Activated T-helper 1 cell treated with anti-CD3 and anti-CD28 coated beads, Interleukin-2, amount 50 U/mL, for 16 hours (primary cell): ENCODE data around the gene HYCC1.
"Not testable (repeated sequence)": the region's sequence is repeated elsewhere in the genome, so short reads cannot be mapped to it uniquely, and the experiment has no call there.

Source experiments
- DNase-seq, 2 donors: peaks; one replicate each; pipeline ENCODE4 v3.0.0-alpha.2; 2020; ENCODE audit warnings: low read depth in 1 of 2, low spot score in 1 of 2

The HYCC1 gene

DNA sequence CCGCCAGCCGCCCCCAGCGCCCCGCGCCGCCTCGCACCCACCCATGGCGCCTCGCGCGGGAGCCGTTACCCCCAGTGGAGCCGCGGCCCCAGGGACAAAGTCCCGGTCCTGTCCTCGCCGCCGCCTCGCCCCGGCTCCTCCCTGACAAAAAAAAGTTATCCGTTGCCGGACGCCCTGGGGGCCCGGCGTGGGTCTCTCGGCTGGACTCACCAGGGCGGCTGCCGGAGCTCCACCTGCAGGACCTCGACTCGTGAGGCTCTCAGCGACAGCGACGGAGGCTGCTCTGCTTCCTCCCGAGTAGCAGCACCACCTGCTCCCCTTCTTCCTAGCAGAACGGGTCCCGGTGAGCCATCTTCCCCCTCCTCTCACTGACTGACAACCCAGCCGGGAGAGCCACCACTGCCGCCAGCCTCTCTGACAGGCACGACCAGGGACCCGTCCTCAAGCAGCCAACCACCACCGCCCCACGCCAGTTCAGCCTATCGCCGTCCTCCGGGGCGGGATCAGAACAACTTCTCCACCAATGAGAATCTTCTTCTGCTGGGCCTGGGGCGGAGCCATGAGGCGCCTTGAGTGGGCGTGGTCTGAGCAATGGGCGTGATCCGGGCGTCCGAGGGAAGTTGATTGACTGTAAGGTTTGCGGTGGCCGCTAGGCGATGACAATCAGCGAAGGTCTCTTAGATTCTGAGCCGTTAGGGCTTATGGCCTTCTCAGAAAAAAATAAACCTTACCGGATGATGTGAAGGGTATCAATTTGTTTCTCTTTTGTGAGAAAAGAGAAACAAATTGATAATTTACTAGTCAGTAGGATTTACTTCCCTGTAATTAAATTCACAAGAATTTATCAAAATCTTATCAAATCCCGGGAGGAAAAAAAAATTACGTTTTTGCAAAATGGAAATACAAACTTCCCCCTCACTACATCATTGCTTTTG lies at the start of gene HYCC1:
TSS of gene HYCC1 (minus strand) at position 416 of the 935 bp plus-strand sequence. CDS start 23,019 bp downstream, outside the sequence.
- peak; percentile 96 to 98 for DNase-seq

DNA sequence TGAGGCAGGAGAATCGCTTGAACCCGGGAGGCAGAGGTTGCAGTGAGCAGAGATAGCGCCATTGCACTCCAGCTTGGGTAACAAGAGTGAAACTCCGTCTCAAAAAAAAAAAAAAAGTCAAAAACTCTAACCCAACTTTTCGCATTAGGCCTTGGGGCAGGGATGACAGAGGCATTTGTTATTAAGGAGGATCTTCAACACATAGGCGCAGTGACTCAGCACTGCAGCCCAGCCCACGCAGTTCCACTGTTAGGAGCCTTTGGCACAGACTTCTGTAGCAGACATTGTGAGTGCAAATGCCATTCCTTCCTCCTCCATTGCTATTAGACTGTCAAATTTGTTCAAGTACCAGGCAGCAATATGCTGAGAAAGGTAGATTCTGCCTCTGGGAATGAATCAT lies 48.5 kb upstream of the HYCC1 start:
- no peak for DNase-seq

DNA sequence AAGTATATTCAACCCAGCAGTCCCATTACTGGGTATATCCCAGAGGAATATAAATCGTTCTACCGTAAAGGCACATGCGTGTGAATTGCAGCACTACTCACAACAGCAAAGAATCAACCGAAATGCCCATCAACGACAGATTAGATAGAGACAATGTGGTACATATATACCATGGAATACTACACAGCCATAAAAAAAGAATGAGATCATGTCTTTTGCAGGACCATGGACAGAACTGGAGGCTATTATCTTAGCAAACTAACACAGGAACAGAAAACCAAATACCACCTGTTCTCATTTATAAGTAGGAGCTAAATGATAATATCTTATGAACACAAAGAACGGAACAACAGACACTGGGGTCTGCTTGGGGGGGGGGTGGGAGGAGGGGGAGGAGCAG lies 47.4 kb upstream of the HYCC1 start:
- no peak for DNase-seq

DNA sequence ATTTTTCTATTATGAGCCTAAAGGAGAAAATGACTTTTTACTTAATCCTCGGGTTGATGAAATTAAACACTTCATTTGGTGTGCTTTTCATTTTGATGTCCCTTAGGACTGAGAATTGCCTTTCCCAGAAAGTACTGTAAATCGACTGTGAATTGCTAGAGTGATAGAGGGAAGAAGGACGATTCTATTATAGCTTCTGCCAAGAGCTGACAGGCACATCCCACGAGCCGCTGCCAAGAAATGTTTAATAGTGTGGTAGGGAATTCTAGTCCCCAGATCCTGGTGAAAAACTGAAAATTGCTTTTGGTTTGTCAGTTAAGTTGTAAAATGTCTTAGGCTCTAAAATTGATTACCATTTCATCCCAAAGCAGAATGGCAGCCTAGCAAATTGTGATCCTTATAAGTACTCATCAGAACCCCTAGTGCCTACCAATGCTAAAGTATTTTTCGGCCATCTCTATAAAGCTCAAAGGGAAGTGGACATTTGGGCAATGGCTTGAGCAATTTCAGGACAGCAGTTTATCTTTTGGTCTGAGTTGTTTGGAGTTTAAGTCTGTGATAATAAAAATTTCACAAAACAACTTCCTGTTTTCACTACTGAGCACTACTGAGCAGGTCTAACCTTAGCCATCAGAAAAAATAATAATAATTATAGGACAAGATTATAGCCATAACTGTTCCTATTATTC lies 44.6 kb upstream of the HYCC1 start:
- no peak for DNase-seq

DNA sequence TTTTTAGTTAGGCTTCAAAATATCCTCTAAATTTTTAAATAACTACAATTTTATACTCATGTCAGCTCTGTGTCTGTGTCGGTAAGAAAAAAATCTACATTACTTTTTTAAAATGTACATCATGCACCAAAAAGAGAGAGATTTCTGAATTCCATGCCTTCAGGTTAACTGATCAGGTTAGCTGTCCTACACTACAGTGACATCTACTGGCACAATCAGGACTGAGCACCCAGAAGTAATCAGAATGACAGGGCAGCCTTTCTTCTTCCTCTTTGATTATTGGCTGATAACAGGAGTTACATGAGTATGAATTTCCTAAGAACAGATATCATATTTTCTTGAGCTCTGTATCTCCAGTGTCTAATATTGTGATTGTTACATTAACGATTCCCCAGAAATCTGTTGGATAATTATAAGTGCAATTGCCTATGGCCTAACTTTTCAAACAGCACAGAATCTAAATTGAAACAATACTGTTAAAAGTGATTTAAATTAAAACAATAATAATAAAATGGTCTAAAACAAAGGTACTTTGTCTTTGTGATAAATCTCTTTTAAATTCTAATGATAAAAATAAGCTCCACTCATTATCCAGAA lies 41.8 kb upstream of the HYCC1 start:
- DNase-seq: peak in 1 of 2 donors; percentile 28

DNA sequence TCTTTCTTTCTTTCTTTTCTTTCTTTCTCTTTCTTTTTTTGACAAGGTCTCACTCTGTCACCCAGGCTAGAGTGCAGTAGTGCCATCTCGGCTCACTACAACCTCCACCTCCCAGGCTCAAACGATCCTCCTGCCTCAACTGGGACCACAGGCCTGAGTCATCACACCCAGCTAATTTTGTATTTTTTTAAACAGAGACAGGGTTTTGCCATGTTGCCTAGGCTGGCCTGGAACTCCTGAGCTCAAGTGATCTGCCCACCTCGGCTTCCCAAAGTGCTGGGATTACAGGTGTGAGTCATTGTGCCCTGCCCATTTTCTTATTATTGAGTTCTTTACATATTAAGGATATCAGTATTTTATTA lies 37.2 kb upstream of the HYCC1 start:
- not testable (repeated sequence) for DNase-seq

DNA sequence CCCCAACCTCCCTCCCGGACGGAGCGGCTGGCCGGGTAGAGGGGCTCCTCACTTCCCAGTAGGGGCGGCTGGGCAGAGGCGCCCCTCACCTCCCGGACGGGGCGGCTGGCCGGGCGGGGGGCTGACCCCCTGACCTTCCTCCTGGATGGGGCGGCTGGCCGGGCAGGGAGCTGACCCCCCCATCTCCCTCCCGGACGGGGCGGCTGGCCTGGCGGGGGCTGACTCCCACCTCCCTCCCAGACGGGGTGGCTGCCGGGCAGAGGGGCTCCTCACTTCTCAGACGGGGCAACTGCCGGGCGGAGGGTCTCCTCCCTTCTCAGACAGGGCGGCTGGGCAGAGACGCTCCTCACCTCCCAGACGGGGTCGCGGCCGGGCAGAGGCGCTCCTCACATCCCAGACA lies 32.4 kb upstream of the HYCC1 start:
- DNase-seq: not testable (repeated sequence)

DNA sequence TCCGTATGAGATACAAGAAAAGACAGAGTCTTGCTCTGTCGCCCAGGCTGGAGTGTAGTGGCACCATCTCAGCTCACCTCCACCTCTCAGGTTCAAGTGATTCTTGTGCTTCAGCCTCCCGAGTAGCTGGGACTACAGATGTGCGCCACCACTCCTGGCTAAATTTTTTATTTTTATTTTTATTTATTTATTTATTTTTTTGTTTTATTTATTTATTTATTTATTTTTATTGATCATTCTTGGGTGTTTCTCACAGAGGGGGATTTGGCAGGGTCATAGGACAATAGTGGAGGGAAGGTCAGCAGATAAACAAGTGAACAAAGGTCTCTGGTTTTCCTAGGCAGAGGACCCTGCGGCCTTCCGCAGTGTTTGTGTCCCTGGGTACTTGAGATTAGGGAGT lies 31.2 kb upstream of the HYCC1 start:
- DNase-seq: not testable (repeated sequence)

DNA sequence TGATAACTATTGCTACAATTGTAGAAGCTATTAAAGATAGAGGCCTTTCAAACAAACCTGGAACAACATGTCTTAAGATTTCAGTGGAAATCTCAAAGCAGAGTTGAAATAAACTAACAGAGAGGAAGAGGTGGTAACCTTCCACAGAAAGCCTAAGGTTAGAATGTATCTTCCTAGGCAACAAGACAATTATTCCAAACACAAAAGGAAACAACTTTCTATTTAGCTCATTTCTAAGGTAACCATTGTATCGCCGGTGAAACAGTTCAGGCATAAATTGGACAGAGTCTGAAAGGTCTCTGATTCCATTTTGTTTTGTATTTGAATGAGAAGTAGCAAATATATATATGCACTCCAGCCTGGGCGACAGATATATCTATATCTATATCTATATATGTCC lies 30.7 kb upstream of the HYCC1 start:
- DNase-seq: no peak

DNA sequence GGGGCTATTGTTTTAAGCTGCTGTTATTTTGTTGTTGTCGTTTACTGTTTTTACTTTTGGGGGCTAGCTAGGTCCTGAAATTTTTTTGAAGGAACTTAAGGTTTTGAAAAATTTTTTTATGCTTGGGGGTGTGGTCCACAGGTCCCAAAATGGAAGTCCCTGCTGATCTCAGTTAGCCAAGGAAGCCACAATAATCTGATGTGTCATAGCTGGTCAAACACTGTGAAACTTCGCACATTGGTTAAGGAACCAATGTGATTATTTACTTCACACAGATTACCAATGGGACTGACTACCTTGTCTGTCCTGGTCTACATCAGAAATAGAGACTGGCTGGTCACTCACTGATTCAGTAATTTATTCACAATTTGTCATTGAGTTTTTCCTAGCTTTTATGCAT lies 29.5 kb upstream of the HYCC1 start:
- no peak for DNase-seq

DNA sequence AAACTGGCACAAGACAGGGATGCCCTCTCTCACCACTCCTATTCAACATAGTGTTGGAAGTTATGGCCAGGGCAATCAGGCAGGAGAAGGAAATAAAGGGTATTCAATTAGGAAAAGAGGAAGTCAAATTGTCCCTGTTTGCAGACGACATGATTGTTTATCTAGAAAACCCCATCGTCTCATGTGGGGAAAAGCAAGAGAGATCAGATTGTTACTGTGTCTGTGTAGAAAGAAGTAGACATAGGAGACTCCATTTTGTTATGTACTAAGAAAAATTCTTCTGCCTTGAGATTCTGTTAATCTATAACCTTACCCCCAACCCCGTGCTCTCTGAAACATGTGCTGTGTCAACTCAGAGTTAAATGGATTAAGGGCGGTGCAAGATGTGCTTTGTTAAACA lies 25.7 kb upstream of the HYCC1 start:
- not testable (repeated sequence) for DNase-seq

DNA sequence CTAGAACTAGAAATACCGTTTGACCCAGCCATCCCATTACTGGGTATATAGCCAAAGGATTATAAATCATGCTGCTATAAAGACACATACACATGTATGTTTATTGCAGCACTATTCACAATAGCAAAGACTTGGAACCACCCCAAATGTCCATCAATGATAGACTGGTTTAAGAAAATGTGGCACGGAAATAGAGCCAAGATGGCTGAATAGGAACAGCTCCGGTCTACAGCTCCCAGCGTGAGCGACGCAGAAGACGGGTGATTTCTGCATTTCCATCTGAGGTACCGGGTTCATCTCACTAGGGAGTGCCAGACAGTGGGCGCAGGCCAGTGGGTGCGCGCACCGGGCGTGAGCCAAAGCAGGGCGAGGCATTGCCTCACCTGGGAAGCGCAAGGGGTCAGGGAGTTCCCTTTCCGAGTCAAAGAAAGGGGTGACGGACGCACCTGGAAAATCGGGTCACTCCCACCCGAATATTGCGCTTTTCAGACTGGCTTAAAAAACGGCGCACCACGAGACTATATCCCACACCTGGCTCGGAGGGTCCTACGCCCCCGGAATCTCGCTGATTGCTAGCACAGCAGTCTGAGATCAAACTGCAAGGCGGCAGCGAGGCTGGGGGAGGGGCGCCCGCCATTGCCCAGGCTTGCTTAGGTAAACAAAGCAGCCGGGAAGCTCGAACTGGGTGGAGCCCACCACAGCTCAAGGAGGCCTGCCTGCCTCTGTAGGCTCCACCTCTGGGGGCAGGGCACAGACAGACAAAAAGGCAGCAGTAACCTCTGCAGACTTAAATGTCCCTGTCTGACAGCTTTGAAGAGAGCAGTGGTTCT lies 21.8 kb upstream of the HYCC1 start:
- DNase-seq: not testable (repeated sequence)

DNA sequence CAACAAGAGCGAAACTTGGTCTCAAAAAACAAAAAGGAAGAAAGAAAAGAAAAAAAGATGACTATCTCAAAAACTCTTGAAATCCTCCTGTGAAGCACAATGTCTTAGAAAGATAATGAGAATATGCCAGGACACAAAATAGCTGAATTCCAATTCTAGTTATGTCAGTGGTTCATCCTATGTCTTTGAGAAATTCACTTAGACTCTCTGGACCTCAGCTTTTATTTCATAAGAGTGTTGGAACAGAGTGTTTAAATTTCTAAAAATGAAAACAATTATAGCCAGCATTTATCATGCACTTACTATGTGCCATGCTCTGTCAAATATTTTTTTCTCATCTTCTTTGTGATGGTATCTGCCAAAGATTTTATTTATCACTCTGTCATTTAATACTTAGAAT lies 13.3 kb upstream of the HYCC1 start:
- DNase-seq: no peak

DNA sequence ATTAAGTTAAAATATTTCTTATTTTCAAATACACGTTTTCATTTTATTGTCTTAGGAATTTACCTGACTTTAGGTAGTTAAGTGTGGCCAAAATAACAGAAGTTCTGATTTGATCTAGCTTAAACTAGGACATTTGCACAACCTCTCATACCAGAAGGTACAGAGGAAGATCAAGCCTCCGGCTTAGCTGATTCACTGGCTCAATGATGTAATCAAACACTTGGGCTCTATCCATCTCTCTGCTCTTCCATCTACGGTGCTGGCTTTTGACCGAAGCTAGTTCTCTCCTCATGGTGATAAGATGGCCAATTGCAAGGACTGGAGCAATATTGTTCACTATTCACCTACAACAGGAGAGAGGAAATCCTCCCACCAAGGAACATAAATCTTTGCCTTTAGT lies 12.2 kb upstream of the HYCC1 start:
- DNase-seq: no peak

DNA sequence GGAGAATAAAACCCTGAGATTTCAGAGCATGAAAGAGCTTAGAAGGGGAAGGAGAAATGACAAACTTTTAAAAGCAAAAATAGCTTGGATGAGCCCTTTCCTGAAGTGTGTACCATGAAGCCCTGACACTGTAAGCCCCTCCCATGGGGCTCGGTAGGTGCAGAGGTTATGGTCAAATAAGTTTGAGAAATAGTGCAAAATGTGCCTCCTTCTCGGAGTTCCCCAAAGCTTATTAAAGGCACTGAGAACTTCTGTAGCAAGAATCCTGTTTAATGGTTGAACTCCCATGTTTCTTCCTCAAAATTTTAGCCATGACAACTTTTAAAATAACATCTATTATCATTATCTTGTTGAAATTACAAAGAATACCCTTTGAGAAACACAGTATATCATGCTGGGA lies 10.5 kb upstream of the HYCC1 start:
- DNase-seq: no peak

DNA sequence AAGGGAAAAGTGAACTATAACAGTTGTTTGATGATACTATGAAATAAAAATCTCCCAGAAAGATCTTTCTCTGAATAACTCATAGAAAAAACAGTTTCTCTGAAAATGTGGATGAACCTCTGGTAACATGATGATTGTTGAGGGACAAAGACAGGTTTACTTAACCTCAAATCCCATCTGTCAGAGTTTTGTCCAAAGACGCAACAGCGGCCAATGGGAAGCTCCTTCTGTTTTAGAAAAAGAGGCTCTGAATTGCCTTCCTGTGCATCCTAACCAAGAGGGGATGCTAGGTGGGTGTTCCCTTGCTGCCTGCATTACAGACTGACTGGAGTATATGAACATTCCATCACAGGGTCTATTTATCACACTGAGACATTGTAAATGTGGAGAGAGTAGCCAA lies 8.9 kb upstream of the HYCC1 start:
- no peak for DNase-seq

DNA sequence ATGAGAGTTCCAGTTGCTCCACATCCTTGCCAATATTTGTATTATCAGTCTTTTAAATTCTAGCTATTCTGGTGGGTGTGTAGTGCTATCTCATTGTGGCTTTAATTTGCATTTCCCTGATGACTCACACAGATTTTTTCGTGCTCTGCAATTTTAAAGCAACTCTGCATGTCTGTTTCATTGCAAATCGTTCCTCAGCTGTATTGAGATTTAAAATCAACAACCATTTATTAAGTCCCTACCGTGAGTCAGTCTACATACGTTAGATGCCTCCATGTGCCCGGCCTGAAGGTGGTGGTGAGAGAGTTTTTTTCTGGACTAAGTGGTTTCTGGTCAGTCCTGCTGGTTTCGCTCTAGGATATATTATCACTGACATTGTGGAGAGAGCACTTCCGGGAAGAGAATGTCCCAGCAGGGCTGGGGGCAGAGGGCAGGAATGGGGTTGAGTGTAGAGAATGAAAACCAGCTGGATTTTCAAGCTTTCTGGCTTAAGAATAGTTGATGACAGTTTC lies 8.4 kb upstream of the HYCC1 start:
- no peak for DNase-seq

DNA sequence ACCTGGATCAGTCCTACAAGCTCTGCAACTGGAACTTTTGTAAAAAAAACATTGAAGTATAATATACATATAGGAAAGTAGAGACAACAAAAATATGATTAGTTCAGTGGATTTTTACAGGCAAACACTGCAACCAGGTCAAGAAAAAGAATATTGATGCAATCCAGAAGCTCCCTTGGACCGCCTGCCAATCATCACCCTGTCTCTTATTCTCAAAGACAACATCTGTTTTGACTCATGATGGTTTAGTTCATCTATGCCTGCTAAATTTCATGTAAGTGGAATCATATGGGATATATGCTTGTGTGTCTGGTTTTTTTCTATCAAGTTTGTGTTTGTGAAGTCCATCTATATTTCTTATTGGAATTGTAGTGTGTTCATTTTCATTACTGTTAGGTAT lies 7.7 kb upstream of the HYCC1 start:
- DNase-seq: no peak

DNA sequence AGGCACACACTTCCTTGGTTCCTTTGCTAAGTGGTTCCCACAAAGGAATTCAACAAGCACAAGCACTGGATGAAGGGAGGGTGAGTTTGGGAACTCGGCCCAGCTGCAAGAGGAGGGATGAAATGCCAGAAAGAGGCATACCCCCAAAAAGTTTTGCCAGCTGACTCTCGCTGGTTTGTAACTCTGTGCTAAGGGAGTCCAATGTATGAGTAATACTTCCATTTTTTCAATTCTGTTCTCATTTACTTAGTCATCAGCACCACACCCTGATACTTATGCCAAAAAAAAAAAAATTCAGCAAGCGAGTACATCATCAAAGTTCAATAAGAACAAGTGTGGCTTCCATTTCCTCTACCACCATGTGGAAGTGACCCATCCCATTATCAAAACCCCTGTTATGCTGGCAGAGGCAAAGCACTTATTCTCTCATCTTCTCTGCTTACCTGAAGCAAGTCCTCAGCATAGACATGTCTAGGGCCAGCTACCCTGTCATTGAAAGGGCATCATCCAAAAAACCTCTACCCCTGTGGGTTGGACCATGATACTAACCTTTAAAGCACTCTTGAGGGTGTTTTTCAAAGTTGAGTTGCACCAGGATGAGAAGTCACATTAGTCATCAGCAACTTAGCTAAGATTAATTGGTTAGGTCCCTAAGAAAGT lies 6.9 kb upstream of the HYCC1 start:
- DNase-seq: no peak

DNA sequence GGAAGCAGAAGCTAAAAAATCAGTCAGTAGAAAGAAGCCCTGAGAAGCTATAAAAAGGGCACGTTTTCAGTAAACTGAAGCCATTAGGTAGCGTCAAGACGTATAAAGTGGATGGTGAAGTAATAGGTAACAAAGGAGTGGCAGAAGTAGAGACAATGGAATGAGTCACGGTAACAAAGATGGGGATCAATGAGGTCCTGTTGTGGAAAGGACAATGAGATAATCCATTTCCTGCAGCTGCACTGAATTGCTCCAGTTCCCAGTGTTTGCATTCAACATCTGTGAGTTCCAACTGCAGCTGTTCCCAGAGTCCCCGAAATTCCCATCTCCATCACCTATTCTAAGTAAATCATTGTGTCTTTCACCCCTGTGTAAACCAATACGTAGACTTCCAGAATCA lies 4.8 kb upstream of the HYCC1 start:
- no peak for DNase-seq
